SK-MEL-5 (cell line): ENCODE measurements around the gene POLR1B. TPM values are rescaled to one million over a fixed set of nuclear protein-coding genes. Genes with fewer than 3 reads are reported as not detected.
"Not testable (repeated sequence)": the region's sequence is repeated elsewhere in the genome, so short reads cannot be mapped to it uniquely, and the experiment has no call there.

Source experiments
- DNase-seq: peaks from one replicate; pipeline ENCODE4 v3.0.0-alpha.2; 2016; ENCODE audit warnings: low read depth, low spot score
- in situ Hi-C: cut with HindIII; loops from 2 replicates; pipeline ENCODE4 v1.10.0; 2016; ENCODE audit warnings: low sequenced_read_pairs, high pct_unique_total_duplicates, low pct_unique_long_range_greater_than_20kb
- total RNA-seq: library from RNA; depleted of rRNA; stranded (reverse); fragments of >200 nt; shearing (Covaris generic); gene quantifications from 2 replicates; pipeline ENCODE4 v1.2.3, GENCODE V29; 2014

Gene POLR1B
- total RNA-seq, 1 experiment from 2014 or later = 32.0 TPM

DNA sequence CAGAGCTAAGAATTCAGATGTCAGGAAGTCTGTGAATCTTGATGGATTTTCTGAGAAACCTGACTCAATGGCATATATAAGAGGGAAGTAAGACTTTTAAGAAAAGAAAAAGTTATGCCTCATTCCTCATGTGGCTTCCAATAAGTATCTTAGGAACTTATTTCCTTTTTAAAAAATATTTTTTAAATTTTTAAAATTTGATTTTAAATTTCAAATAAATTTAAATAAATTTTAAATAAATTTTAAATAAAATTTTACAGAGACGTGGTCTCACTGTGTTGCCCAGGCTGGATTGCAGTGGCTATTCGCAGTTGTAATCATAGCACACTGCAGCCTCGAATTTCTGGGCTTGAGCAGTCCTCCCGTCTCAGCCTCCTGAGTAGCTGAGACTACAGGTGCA lies 11.5 kb upstream of the POLR1B start:
- DNase-seq = no peak
- in situ Hi-C loops = no loop called here

DNA sequence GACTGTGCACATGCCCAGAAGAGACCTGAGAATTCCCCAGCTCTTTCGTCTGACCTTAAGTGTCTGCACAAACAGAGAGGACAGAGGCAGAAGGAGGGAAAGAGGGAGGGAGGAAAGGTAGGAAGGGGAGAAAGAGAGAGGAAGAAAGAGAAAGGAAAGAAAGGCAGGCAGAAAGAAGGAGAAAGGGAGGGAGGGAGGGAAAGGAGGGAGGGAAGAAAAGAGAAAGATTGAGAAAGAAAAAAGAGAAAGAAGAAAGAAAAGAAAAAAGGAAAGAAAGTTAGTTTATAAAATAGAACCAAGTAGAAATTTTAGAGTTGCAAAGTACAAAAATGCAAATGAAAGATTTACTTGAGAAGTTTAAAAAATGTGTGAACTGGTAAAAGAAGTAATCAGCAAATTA lies 7.4 kb upstream of the POLR1B start:
- in situ Hi-C loops = no loop called here
- no peak for DNase-seq

DNA sequence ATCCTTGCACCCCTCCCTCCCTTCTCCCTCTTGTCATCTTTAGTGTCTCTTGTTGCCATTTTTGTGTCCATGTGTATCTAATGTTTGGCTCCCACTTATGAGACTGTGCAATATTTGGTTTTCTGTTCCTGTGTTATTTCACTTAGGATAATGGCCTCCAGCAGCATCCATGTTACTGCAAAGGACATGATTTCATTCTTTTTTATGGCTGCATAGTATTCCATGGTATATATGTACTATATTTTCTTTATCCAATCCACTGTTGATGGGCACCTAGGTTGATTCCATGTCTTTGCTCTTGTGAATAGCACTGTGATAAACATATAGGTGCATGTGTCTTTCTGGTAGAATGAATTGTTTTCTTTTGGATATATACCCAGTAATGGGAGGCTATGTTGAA lies 5.6 kb upstream of the POLR1B start:
- in situ Hi-C loops, DNase-seq: not testable (repeated sequence)

DNA sequence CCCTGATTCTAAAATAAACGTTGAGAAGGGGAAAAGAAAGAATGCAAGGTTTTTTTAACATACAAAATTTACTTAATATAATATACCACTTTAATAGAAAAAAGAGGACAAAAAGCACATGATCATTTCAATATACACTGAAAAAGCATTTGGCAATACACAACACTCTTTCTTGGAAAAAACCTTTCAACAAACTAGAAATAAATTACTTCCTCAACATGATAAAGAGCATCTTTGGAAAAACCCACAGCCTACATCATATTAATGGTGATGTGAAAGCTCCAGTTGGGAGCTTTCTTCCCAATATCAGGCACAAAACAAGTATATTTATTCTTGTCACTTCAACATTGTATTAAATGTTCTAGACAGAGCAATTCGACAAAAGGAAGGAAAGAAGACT lies 3.0 kb upstream of the POLR1B start:
- DNase-seq = no peak
- in situ Hi-C loops = no loop called here

DNA sequence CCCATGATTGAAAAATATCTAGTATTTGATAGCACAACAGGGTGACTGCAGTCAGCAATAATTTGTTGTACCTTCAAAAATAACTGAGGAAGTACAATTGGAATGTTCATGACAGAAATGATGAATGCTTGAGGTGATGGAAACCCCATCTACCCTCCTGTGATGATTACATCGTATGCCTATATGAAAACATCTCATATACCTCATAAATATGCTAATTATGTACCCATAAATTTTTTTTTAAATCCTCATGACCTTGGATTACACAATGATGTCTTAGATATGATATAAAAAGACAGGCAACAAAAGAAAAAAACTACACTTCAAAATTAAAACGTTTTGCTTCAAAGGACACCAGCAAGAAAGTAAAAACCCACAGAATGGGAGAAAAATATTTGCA lies 1.4 kb upstream of the POLR1B start:
- DNase-seq = no peak
- in situ Hi-C loops = no loop called here

DNA sequence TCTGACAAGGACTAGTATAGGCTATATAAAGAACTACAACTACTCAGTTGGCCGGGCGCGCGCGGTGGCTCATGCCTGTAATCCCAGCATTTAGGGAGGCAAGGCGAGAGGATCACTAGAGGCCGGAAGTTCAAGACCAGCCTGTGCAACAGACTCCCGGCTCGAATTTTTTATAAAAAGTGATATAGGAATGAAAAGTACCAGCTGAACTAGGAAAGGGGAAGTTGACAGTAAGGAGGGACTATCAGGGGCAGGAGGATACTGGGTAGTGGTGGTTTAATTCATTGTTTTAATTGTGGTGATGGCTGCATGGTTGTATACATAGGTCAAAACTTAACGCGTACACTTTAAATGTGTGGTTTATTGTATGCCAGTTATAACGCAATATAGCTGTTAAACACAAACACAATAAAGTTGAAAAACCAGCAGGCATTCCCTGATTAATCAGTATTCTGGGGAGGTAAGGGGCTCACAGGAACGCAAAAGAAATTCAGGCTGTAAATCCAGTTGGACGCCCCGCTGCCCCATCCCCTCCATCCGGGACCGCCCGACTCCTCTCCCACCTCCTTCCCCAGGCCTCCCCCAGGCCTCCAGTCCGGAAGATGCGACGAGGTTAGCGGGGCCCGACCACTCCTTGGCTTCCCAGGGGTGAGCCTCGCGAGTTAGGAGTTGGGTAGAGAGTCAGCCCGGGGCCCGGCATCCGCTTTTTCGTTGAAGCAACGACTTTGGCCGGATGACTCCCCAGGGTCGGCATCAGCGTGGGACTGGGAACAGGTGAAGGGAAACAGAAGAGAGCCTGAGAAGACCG lies 746 bp upstream of the POLR1B start:
- peak; percentile 72 for DNase-seq
- in situ Hi-C loops = no loop called here

DNA sequence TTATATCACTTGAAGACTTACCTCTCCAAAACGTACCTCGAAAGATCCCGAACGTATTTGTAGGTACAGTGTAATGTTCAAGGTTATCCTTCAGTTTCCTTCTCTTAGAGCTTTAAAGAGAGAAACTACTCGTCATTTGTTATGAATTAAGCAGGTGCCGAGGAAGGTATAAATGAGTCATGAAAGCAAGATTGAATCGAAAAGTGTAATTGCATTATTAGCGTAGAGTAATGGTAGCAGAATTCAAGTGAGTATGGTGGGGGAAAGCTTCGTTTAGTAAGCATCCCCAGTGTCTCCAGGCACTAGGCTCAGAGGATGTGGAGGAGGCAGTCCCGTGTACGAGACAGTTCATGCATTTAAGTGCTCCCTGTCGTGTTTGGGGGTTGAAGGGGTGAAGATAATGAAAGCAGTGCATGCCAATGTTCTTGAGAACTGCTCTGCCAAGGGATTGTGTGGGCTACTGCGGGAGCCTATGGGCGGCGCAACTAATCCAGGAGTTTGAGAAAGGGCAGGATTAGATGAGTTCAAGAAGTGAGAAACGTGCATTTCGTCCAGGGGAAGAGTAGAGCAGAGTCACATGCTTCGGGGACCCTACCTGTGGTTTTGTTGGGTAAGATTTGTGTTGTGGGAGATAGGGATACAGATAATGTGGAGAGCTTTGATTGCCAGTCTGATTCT lies 858 bp downstream of the POLR1B start:
- in situ Hi-C loops = no loop called here

DNA sequence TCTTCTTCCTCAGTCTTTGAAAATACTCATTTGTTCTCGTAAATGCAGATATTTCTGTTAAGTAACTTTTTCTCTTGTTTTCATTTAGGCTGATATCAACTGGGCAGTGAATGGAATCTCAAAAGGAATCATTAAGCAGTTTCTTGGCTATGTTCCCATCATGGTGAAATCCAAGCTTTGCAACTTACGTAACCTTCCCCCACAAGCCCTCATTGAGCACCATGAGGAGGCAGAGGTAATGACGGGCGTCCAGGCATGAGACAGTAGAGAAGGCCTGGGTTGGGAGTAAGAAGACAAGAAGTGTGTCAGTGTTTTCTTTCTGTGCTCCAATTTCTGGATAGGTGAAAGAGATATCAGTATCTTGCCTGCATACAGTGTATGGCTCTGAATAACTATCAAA lies 5.1 kb downstream of the POLR1B start:
- no peak for DNase-seq
- in situ Hi-C loops = no loop called here

More for the DNA sequence above, 858 bp downstream of the POLR1B start:
- peak; percentile 26 for DNase-seq

DNA sequence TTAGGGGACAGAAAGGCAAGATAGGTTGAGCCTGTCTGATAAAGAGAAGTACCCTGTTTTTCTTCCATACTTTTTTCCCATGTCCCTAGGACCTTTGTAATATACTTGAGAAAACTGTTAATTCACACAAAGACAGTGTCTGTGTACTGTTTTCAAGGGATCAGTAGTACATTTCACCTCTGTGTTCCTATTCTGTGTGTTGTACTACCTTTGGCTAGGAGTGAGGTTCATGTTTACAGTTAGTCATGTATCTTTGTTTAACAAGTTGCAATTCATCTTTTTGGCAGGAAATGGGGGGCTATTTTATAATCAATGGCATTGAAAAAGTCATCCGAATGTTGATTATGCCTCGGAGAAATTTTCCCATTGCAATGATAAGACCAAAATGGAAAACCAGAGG lies 6.7 kb downstream of the POLR1B start:
- in situ Hi-C loops = no loop called here

DNA sequence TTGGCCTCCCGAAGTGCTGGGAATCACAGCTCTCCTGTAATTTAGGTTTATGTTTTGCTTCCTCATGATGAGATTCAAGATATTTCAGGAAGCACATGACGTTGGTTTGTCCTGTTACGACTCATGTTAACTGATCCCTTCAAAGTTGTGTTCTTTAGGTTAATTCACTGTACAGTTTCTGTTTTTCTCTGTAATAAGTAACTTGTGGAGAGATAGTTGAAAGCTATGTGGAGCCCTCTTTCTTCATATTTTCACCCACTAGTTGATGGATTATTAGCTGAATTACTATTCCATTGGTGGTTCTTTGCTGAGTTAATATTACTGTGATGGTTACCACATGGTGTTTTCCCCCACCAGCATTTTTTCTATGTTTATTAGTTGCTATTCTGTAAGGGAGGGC lies 23.8 kb downstream of the POLR1B start:
- in situ Hi-C loops = no loop called here
- DNase-seq = no peak

More for the DNA sequence above, 6.7 kb downstream of the POLR1B start:
- no peak for DNase-seq

DNA sequence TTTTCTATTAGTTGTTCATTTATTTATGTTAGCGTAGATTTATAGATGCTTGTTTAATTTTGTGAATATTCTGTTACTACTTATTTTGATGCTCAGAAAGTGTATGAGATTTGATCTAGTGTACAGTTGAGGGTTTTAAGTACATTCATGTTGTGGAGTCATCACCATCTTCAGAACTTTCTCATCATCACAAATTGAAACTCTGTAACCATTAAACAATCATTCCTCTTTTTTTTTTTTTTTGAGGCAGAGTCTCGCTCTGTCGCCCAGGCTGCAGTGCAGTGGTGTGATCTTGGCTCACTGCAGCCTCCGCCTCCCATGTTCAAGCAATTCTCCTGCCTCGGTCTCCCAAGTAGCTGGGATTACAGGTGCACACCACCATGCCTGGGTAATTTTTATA lies 24.2 kb downstream of the POLR1B start:
- in situ Hi-C loops, DNase-seq: not testable (repeated sequence)

DNA sequence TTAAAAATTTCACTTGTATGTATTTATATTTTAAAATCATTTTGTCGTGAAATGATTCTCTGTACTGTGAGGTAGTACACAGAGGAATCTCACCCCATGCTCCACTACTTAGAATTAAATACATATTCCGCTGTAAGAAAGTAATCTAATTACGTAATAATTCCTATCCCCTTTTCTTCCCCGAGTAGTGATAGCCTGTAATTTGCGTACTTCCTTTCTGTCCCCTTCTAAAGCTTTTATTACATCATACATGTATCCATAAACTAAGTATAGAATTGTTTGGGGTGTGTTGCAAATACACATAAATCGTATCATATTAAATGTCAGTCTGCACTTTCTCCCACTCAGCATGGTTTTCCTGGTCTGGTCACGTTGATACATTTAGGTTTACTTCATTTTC lies 29.7 kb downstream of the POLR1B start:
- no peak for DNase-seq
- in situ Hi-C loops = no loop called here

DNA sequence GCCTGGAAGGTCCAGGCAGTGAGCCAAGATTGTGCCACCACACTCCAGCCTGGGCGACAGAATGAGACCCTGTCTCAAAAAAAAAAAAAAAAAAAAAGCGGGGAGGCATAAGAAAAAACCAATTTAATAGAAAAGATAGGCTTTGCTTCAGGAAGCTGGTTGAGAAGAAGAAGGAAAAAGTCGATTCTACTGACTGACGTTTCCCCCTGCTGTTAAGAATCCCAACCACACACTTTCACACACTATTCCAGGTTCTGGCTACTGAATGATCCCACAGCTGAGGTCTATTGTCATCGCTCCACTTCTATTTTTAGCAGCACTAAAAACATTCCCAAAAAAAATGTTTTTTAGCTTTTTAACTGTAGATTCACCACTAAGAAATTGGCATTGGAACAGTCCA lies 35.5 kb downstream of the POLR1B start:
- DNase-seq = peak; percentile 15
- in situ Hi-C loops = no loop called here

DNA sequence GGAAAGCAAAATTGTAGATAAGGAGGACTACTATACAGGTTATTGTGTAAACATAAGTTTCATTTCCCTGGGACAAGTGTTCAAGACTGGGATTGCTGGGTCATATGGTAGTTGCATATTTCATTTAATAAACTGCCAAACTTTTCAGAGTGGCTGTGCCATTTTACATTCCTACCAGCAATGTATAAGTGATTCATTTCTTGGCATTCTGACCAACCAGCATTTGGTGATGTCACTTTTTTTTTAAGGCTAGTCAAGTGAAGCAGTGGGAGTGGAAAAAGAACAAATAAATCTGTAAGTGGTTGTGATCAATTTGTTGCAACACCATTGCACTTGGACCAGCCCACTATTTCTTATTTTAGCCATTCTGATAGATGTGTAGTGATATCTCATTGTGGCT lies 37.0 kb downstream of the POLR1B start:
- in situ Hi-C loops = no loop called here
- peak; percentile 33 for DNase-seq

DNA sequence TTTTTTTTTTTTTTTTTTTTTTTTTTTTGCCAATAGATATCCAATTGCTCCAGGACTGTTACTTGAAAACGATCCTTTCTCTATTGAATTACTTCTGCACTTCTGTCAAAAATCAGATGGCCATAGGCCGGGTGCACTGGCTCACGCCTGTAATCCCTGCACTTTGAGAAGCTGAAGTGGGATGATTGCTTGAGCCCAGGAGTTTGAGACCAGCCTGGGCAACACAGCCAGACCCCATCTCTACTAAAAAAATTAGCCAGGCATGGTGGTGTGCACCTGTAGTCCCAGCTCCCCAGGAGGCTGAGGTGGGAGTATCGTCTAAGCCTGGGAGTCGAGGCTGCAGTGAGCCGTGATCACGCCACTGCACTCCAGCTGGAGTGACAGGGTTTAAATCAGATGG lies 37.8 kb downstream of the POLR1B start:
- in situ Hi-C loops = no loop called here
- no peak for DNase-seq

DNA sequence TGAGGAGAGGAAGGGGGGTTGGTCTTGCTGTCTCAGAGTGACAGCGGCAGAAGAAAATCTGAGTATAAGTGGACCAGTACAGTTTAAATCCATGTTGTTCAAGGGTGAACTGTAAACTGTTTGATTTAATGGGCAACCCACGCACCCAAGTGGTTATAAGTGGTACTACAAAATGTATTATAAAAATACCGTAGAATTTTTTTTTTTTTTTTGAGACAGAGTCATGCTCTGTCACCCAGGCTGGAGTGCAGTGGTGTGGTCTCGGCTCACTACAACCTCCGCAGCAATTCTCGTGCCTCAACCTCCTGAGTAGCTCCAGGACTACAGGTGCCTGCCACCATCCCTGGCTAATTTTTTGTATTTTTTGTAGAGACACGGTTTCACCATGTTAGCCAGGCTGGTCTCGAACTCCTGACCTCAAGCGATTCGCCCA lies 40.1 kb downstream of the POLR1B start:
- in situ Hi-C loops = no loop called here
- peak; percentile 71 for DNase-seq

DNA sequence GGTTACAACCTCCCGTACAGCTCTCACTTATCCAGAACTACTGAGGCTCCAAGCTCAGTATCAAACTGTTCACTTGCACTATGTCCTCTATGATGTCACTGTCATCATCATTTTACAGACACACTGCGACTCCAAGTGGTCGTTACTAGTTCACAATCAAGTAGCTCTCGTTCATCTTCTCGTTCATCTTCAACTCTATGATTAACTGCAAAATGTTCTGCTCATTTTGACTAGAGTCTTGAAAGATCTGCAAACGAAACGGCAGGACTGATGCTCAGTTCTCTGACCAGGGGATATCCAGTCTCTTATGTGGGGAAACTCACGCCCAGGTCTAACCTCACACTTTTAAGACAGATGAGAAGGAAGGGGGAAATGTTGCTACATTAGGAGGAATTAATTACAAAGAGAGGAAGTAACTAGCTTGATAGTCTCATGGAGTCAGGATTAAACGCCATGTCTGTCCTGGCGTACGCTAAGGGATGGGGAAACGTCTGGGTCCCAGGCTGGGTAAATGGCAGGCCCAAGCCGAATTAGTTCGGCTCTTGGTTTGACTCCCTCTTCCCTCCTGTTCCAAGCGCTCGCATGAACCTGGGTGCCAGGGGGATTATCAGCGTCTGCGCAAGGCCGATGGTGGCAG lies 41.4 kb downstream of the POLR1B start:
- DNase-seq = peak; percentile 55
- in situ Hi-C loops = no loop called here

DNA sequence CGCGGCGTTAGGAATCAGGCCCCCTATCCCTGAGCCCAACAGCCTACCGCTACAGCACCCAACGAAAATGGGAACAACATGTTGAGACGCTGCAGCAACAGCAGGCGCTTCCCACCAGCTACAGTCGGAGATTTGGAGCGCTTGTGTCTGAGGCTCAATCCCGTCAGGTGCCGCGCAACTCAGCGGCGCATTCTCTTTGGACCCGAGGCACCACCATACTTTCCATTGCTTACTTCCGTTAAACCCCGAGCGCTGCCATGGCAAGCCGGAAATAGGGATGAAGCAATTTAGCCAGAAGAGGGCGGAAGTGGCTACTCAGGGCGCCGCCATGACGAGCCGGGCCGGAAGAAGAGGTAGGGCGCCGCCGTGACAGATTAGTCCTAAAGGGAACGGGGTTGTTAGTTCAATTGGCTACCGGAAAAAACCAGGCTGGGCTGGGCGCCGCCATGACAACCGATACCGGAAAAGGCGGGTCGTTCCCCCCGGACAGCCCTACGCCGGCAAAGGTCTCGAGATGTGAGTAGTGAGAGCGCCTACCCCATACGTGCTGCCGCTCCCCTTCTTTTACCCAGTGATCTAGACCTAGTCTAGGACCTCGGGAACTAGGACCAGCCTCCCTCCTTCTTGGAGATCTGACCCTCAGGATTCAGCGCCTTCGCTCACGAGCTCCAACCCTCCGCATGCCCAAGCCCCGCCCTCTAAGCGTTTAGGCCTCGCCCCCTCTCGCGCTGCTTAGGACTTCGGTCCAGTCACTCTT lies 42.0 kb downstream of the POLR1B start, which contains the start of gene CHCHD5:
CHCHD5 (plus strand) TSS at position 476 of the 757 bp plus-strand sequence; CDS start at position 515, 39 bp downstream.
- in situ Hi-C loops = no loop called here
- DNase-seq = peak; percentile 95
